ENCODE results near the gene SPG7. TPM values are rescaled to one million over a fixed set of nuclear protein-coding genes. Genes with fewer than 3 reads are reported as not detected.

Gene SPG7
- total RNA-seq, 1 donor from 2014 or later, result 73.2 TPM

GRCh38 chr16:89581861-89582563 is 73.8 kb downstream of the SPG7 start:
- TF ChIP-seq CTCF (IDR thresholded peaks at IDR 0.05; ENCODE audit: insufficient read depth, low read length, severe bottlenecking), result no peak
- Histone ChIP-seq H3K4me3 (ENCODE audit: low read depth, low read length) (no peak overlapping the region), H3K27me3 (ENCODE audit: control insufficient read depth, insufficient read depth, low read length) (peaks cover under 1% of the 10 kb centered on the region), H3K36me3 (ENCODE audit: control insufficient read depth, insufficient read depth, low read length) (no peaks in the 10 kb centered on the region)
- no peak for FAIRE-seq
- DNase-seq (ENCODE audit: low read depth), result peak; percentile 48

- H3K36me3 ChIP-seq (ENCODE audit: control insufficient read depth, insufficient read depth, low read length), result no peaks in the 10 kb centered on the region
- FAIRE-seq, result no peak
These were observed 74.5 kb downstream of the SPG7 start for GRCh38 chr16:89582614-89583196.

DNA sequence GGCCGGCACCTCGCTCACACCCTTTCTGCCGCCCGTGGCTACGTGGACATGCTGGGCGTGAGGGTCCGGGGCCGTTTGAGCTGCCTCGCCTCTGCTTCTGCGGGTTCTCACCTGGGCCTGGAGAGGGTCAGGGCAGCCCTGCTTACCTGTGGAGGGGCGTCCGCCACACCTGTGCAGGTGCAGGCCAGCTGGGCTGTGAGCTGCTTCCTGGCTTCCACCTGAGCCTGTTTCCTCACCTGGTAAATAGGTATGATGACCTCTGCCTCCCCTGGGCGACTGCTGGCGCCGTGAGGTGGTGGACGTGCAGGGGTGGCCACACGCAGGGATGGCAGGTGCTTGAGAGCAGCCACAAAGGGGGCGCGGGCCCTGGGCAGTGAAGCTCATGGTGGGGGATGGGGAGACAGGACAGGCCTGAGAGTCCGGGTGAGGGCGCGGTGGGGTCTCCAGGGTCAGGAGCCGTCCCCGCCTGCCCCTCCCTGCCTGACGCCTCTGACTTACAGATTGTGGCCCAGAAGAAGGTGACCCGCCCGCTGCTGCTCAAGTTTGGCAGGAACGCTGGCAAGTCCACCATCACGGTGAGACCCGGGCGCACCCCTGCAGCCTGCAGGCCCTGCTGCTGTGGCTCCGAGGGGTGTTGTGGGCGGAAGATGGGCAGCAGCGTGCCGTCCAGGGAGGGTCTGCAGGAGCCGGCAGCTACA is 75.1 kb downstream of the SPG7 start:
- no peak for FAIRE-seq
- TF ChIP-seq CTCF (IDR thresholded peaks at IDR 0.05; ENCODE audit: insufficient read depth, low read length, severe bottlenecking), result no peak
- H3K4me3 ChIP-seq (ENCODE audit: low read depth, low read length), result no peak overlapping the region
- DNase-seq (ENCODE audit: low read depth), result no peak
- no peaks in the 10 kb centered on the region for H3K36me3 ChIP-seq (ENCODE audit: control insufficient read depth, insufficient read depth, low read length)
- no peaks in the 10 kb centered on the region for H3K27me3 ChIP-seq (ENCODE audit: control insufficient read depth, insufficient read depth, low read length)

More at GRCh38 chr16:89582614-89583196, 74.5 kb downstream of the SPG7 start:
- no peak overlapping the region for H3K4me3 ChIP-seq (ENCODE audit: low read depth, low read length)
- no peak for TF ChIP-seq CTCF (IDR thresholded peaks at IDR 0.05; ENCODE audit: insufficient read depth, low read length, severe bottlenecking)
- DNase-seq (ENCODE audit: low read depth), result no peak
- H3K27me3 ChIP-seq (ENCODE audit: control insufficient read depth, insufficient read depth, low read length), result no peaks in the 10 kb centered on the region

- Histone ChIP-seq H3K27me3 (ENCODE audit: control insufficient read depth, insufficient read depth, low read length) (no peaks in the 10 kb centered on the region), H3K36me3 (ENCODE audit: control insufficient read depth, insufficient read depth, low read length) (no peaks in the 10 kb centered on the region), H3K4me3 (ENCODE audit: low read depth, low read length) (no peak overlapping the region)
- no peak for TF ChIP-seq CTCF (IDR thresholded peaks at IDR 0.05; ENCODE audit: insufficient read depth, low read length, severe bottlenecking)
- FAIRE-seq (no peak), DNase-seq (ENCODE audit: low read depth) (no peak)
These were observed 75.9 kb downstream of the SPG7 start for GRCh38 chr16:89583895-89584644.

- DNase-seq (ENCODE audit: low read depth) (no peak), FAIRE-seq (no peak)
- H3K36me3 ChIP-seq (ENCODE audit: control insufficient read depth, insufficient read depth, low read length), result no peaks in the 10 kb centered on the region
- no peak overlapping the region for H3K4me3 ChIP-seq (ENCODE audit: low read depth, low read length)
- no peak for TF ChIP-seq CTCF (IDR thresholded peaks at IDR 0.05; ENCODE audit: insufficient read depth, low read length, severe bottlenecking)
- H3K27me3 ChIP-seq (ENCODE audit: control insufficient read depth, insufficient read depth, low read length), result no peaks in the 10 kb centered on the region
These were observed 76.8 kb downstream of the SPG7 start for GRCh38 chr16:89584768-89585549.

Data from bronchial epithelial cell (primary cell).